ENCODE results near the gene FZD7. TPM values are rescaled to one million over a fixed set of nuclear protein-coding genes. Genes with fewer than 3 reads are reported as not detected.

The FZD7 gene
- total and polyA plus RNA-seq, 2 of the 8 experiments (the other 6 are each of a cell fraction or from before 2014, with no cell fraction given) = 176 to 246 TPM

DNA sequence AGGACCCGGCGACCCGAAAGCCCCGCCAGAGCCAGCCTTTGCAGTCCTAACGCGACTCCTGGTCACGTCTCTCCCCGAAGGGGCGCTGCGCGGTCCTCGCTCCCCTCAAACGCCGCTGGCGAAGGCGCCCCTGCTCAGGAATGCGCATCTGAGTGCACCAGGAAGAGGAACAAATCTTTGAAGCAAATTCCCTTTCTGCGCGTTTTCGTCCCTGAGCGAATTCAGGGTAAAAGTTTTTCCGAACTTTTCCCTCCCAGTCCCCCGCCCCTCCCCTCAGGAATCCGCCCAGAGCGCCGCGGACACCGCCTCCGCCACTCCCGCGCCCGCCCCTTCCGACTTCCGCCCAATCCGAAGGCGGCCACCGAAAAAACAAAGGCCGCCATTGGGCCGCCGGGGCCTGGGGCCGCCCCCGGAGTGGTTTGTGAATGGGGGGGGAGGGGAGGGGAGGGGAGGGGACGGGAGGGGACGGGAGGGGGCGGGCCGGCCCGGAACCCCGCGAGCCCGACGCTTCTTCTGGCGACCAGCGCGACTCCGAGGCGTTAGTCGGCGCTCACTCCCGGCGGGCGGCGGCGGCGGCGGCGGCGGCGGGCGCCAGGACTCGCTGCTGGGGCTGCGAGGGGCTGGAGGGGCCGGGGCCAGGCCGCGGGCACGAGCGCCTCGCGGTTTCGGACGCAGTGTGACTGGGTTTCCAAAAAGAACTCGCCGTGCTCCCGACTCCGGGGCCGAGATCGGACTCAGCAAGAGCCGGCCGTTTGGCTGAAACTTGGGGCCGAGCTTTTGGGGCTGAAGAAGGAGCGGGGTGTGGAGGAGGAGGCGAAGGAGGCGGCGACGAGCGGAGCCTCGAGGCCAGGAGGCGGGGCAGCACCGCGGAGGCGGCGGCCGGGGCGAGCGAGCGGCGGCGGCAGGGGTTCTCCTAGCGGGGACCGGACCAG is at the start of gene FZD7 (continued):
- TF ChIP-seq PHF8 (conservative IDR thresholded peaks at IDR 0.05; ENCODE audit: low read depth, low read length) (peak; percentile 61), CTCF (IDR thresholded peaks at IDR 0.05; ENCODE audit: control extremely low read depth in 1 of 3, insufficient read depth in 1 of 3, low read depth in 1 of 3, low read length in 3 of 3) (peak in 1 of 3 experiments; percentile 14; a peak in 1 of 4 replicates), BACH1 (IDR thresholded peaks at IDR 0.05; ENCODE audit: low read length) (peak; percentile 52; the same call in 1 of the 2 replicates), CHD1 (IDR thresholded peaks at IDR 0.05; ENCODE audit: low read depth, low read length) (peak; percentile 63; the same call in 1 of the 2 replicates), KDM4A (IDR thresholded peaks at IDR 0.05; ENCODE audit: low read depth, low read length, severe bottlenecking) (peak; percentile 5), HDAC2 (IDR thresholded peaks at IDR 0.05; ENCODE audit: borderline replicate concordance in 1 of 2, low read depth in 2 of 2, low read length in 2 of 2) (no peak), NANOG (IDR thresholded peaks at IDR 0.05; ENCODE audit: insufficient read depth, low read depth, low read length, poor library complexity, severe bottlenecking) (no peak), CEBPB (IDR thresholded peaks at IDR 0.05; ENCODE audit: low read depth, low read length) (no peak), TBP (IDR thresholded peaks at IDR 0.05; ENCODE audit: low read depth, low read length) (peak; percentile 37), TEAD4 (IDR thresholded peaks at IDR 0.05; ENCODE audit: low read depth, low read length) (peak; percentile 81), EP300 (IDR thresholded peaks at IDR 0.05; ENCODE audit: borderline replicate concordance in 1 of 2, low read depth in 2 of 2, low read length in 2 of 2) (0 out of 3 replicates have a peak, but pooled peaks of 1 of the 2 experiments have one; percentile 4), TAF1 (IDR thresholded peaks at IDR 0.05; ENCODE audit: low read depth, low read length) (peak; percentile 56), POU5F1 (IDR thresholded peaks at IDR 0.05; ENCODE audit: low read depth, low read length) (no peak), KDM1A (IDR thresholded peaks at IDR 0.05; ENCODE audit: borderline replicate concordance, low read length) (no peak), ASH2L (IDR thresholded peaks at IDR 0.05; ENCODE audit: low read length) (no peak), POLR2AphosphoS5 (IDR thresholded peaks at IDR 0.05; ENCODE audit: low read depth, low read length) (peak; percentile 21), POLR2A (IDR thresholded peaks at IDR 0.05; ENCODE audit: control extremely low read depth in 1 of 2, low read depth in 2 of 2, low read length in 2 of 2) (peak in 1 of 2 experiments; percentile 66; a peak in 2 of 3 replicates), NRF1 (IDR thresholded peaks at IDR 0.05; ENCODE audit: low read depth, low read length) (no peak)

All from H1 (cell line).